ENCODE results near the gene AIDA. TPM values are rescaled to one million over a fixed set of nuclear protein-coding genes. Genes with fewer than 3 reads are reported as not detected.

Gene AIDA
- total RNA-seq, 1 experiment from 2014 or later, result 92.8 TPM

- H3K27me3 ChIP-seq (ENCODE audit: insufficient read depth, low read length), result no peaks in the 10 kb centered on the region
- no peak overlapping the region for H2BK120ac ChIP-seq (ENCODE audit: low read depth, low read length, poor library complexity, severe bottlenecking)
- H3K4me2 ChIP-seq (ENCODE audit: insufficient read depth, insufficient read length, low read length), result no peak overlapping the region
- no peak overlapping the region for H2BK5ac ChIP-seq (ENCODE audit: insufficient read length, low read length)
- no peak overlapping the region for H3K56ac ChIP-seq (ENCODE audit: insufficient read length, low read depth, low read length)
- no peak overlapping the region for H2BK15ac ChIP-seq (ENCODE audit: low read depth, low read length)
- H3T11ph ChIP-seq (ENCODE audit: low read length), result no peak overlapping the region
- H4K5ac ChIP-seq (ENCODE audit: insufficient read length, low read depth, low read length), result no peak overlapping the region
- H4K8ac ChIP-seq (replicated peaks; ENCODE audit: insufficient read length, low read depth, low read length), result no peak overlapping the region
- WGBS (ENCODE audit: extremely low coverage, insufficient read length, low lambda C conversion rate), result no CpG with 5 or more reads among the region's 2 CpGs
- no peak overlapping the region for H3K4ac ChIP-seq (ENCODE audit: low read depth, low read length)
- no peaks in the 10 kb centered on the region for H3K4me1 ChIP-seq (ENCODE audit: insufficient read depth, low read length)
- H3K23ac ChIP-seq (ENCODE audit: insufficient read length, low read depth, low read length), result no peak overlapping the region
- no peak overlapping the region for H3K18ac ChIP-seq (ENCODE audit: insufficient read length, low read depth, low read length)
- no peak overlapping the region for H2BK20ac ChIP-seq (ENCODE audit: low read depth, low read length, poor library complexity, severe bottlenecking)
- no peak overlapping the region for H2AK5ac ChIP-seq (ENCODE audit: insufficient read length, low read length)
- no peak overlapping the region for H2AFZ ChIP-seq (ENCODE audit: low read length)
- no peak overlapping the region for H3K14ac ChIP-seq (ENCODE audit: insufficient read depth, low read length)
- H3K27me3 Mint-ChIP-seq (ENCODE audit: low read depth), result no peaks in the 10 kb centered on the region
- peaks cover 21 to 35% (median 29%) of the 10 kb centered on the region in 3 experiments; a peak in 6 of 7 replicates for H3K36me3 Mint-ChIP-seq (ENCODE audit: insufficient read depth in 1 of 3, low read depth in 3 of 3)
- no peaks in the 10 kb centered on the region for H3K23me2 ChIP-seq (ENCODE audit: insufficient read length, low read depth, low read length, poor library complexity, severe bottlenecking)
- H3K4me3 Mint-ChIP-seq, result no peak overlapping the region
- peaks cover 3% of the 10 kb centered on the region for H3K79me1 ChIP-seq (ENCODE audit: insufficient read depth, low read depth, low read length, poor library complexity, severe bottlenecking)
- H3K9me3 ChIP-seq (ENCODE audit: control insufficient read depth, low read depth, low read length), result no peaks in the 10 kb centered on the region
- no peaks in the 10 kb centered on the region for H4K20me1 ChIP-seq (ENCODE audit: control insufficient read depth, insufficient read depth, insufficient read length)
- no peaks in the 10 kb centered on the region; the same call in 1 of the 2 replicates for H3K79me2 ChIP-seq (ENCODE audit: insufficient read depth, low read length)
- no peak overlapping the region for H3K27ac Mint-ChIP-seq
- no peak for DNase-seq
- 0 out of 5 replicates have a peak, but pooled peaks cover 0 to 4% of the 10 kb centered on the region in 2 experiments for H3K9me3 Mint-ChIP-seq
- H2BK12ac ChIP-seq (ENCODE audit: insufficient read length, low read depth, low read length), result no peak overlapping the region
- H3K9ac ChIP-seq (ENCODE audit: extremely low read depth, insufficient read length, low read length), result no peak overlapping the region
- no peaks in the 10 kb centered on the region for H3K4me1 Mint-ChIP-seq
- H4K91ac ChIP-seq (ENCODE audit: insufficient read length, low read depth, low read length), result no peak overlapping the region
- TF ChIP-seq, protein P1, sequence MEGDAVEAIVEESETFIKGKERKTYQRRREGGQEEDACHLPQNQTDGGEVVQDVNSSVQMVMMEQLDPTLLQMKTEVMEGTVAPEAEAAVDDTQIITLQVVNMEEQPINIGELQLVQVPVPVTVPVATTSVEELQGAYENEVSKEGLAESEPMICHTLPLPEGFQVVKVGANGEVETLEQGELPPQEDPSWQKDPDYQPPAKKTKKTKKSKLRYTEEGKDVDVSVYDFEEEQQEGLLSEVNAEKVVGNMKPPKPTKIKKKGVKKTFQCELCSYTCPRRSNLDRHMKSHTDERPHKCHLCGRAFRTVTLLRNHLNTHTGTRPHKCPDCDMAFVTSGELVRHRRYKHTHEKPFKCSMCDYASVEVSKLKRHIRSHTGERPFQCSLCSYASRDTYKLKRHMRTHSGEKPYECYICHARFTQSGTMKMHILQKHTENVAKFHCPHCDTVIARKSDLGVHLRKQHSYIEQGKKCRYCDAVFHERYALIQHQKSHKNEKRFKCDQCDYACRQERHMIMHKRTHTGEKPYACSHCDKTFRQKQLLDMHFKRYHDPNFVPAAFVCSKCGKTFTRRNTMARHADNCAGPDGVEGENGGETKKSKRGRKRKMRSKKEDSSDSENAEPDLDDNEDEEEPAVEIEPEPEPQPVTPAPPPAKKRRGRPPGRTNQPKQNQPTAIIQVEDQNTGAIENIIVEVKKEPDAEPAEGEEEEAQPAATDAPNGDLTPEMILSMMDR (conservative IDR thresholded peaks at IDR 0.05), result no peak
- H3K27ac ChIP-seq (ENCODE audit: insufficient read length, low read depth, low read length), result no peak overlapping the region
Measured at GRCh38 chr1:222697826-222698225, 14.5 kb downstream of the AIDA start.

Data from H9 (cell line).